Erythroblast (primary cell): ENCODE data around the gene ZNF106.

Experiments
- GATA1 ChIP-seq: IDR thresholded peaks from 2 replicates; pipeline ENCODE4 v1.6.1; 2011; ENCODE audit warnings: low read depth, mild to moderate bottlenecking, control low read depth, low read length, moderate library complexity
- POLR2A ChIP-seq: IDR thresholded peaks from 2 replicates; pipeline ENCODE4 v1.6.1; 2011; ENCODE audit warnings: mild to moderate bottlenecking, low read length

DNA sequence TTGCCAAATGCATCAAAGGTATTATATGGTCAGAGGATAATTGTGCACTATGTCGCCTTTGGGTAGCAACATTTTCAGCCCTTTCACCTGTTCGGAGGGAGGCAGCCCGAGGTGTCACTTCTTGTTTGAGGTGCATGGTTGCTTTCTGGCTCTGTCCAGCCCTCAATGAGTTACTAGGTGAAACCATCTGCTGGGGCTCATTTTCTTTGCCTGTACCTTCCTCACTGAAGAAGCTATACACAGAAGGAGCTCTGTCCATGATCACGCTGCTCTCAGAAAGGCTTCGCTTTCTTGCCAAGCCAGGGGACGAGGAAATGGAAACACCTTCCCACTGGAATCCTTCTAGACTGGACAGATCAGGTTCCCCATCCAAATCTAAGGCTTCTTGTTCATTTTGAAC is 42.7 kb downstream of the ZNF106 start:
- TF ChIP-seq POLR2A, result no peak
- no peak for TF ChIP-seq GATA1
